K562 (cell line): ENCODE results near the gene DUS1L. TPM values are rescaled to one million over a fixed set of nuclear protein-coding genes. Genes with fewer than 3 reads are reported as not detected.

Source experiments
- ARHGAP35 ChIP-seq: fragments of 450-650 bp; IDR thresholded peaks from 2 replicates; pipeline ENCODE4 v1.6.1; 2018; ENCODE audit not compliant: partially characterized antibody
- ARID1B ChIP-seq: fragments of 450-650 bp; IDR thresholded peaks from 2 replicates; pipeline ENCODE4 v1.6.1; 2016; ENCODE audit warnings: antibody characterized with exemption, mild to moderate bottlenecking, inconsistent platforms
- CC2D1A ChIP-seq: fragments of 450-650 bp; IDR thresholded peaks from 2 replicates; pipeline ENCODE4 v1.6.1; 2017; ENCODE audit warnings: mild to moderate bottlenecking
- ELK3 ChIP-seq: fragments of 450-650 bp; formaldehyde crosslinking; IDR thresholded peaks from 2 replicates; pipeline ENCODE4 v1.4.0; 2020; ENCODE audit warnings: mild to moderate bottlenecking
- GTF2A2 ChIP-seq: IDR thresholded peaks from 2 replicates; pipeline ENCODE4 v1.6.1; 2016; ENCODE audit warnings: mild to moderate bottlenecking, missing genetic modification characterization, missing compliant biosample characterization
- HCFC1 ChIP-seq: IDR thresholded peaks from 2 replicates; pipeline ENCODE4 v1.6.1; 2012; ENCODE audit warnings: low read depth, low read length, improper control_type of control experiment
- HIVEP1 ChIP-seq: fragments of 250-450 bp; sonication (Bioruptor Pico); IDR thresholded peaks from 2 replicates; pipeline ENCODE4 v1.4.0; 2020; ENCODE audit warnings: mild to moderate bottlenecking
- KDM4B ChIP-seq, 2 experiments: fragments of 450-650 bp in 1 of 2; sonication (generic) in 1 of 2; IDR thresholded peaks; 2 replicates each; pipeline ENCODE4 v1.6.1; 2016 to 2017; ENCODE audit warnings: borderline replicate concordance in 2 of 2, antibody characterized with exemption in 1 of 2, low read depth in 1 of 2, mild to moderate bottlenecking in 1 of 2
- MEF2D ChIP-seq: conservative IDR thresholded peaks from 2 replicates; pipeline ENCODE4 v1.6.1; 2016; ENCODE audit warnings: low read depth, missing genetic modification characterization, missing compliant biosample characterization
- NFIX ChIP-seq: fragments of 250-450 bp; sonication (Bioruptor Pico); IDR thresholded peaks from 2 replicates; pipeline ENCODE4 v1.4.0; 2020; ENCODE audit warnings: low read depth, mild to moderate bottlenecking, moderate library complexity
- NRF1 ChIP-seq, 2 experiments: fragments of 450-650 bp; IDR thresholded peaks in 1 of 2; conservative IDR thresholded peaks in 1 of 2; 2 replicates each; pipeline ENCODE4 v1.6.1; 2014; ENCODE audit warnings: mild to moderate bottlenecking in 2 of 2
- RAD51 ChIP-seq: fragments of 450-650 bp; IDR thresholded peaks from 2 replicates; pipeline ENCODE4 v1.7.1; 2016; ENCODE audit warnings: low read depth, mild to moderate bottlenecking, borderline replicate concordance
- RUNX1 ChIP-seq: sonication (generic); IDR thresholded peaks from 2 replicates; pipeline ENCODE4 v1.6.1; 2016; ENCODE audit warnings: antibody characterized with exemption, low read depth
- SIN3B ChIP-seq: fragments of 450-650 bp; IDR thresholded peaks from 2 replicates; pipeline ENCODE4 v1.6.1; 2017; ENCODE audit warnings: low read depth, mild to moderate bottlenecking, moderate library complexity
- SMARCC2 ChIP-seq: fragments of 450-650 bp; IDR thresholded peaks from 2 replicates; pipeline ENCODE4 v1.6.1; 2017; ENCODE audit warnings: antibody characterized with exemption, moderate library complexity, mild to moderate bottlenecking, low read depth
- SOX6 ChIP-seq: fragments of 450-650 bp; IDR thresholded peaks from 2 replicates; pipeline ENCODE4 v1.6.1; 2014; ENCODE audit warnings: mild to moderate bottlenecking
- SP1 ChIP-seq: sonication (generic); formaldehyde crosslinking; IDR thresholded peaks from 2 replicates; pipeline ENCODE4 v1.8.1; 2022; ENCODE audit warnings: mild to moderate bottlenecking, missing genetic modification reagents
- TFAM ChIP-seq: fragments of 250-450 bp; sonication (Bioruptor Pico); conservative IDR thresholded peaks from 2 replicates; pipeline ENCODE4 v1.5.0; 2021; ENCODE audit warnings: mild to moderate bottlenecking, moderate library complexity
- ZNF165 ChIP-seq: fragments of 250-450 bp; sonication (Bioruptor Pico); IDR thresholded peaks from 2 replicates; pipeline ENCODE4 v1.4.0; 2020; ENCODE audit warnings: borderline replicate concordance
- ZNF408 ChIP-seq: fragments of 250-450 bp; sonication (Bioruptor Pico); IDR thresholded peaks from 2 replicates; pipeline ENCODE4 v1.4.0; 2020; ENCODE audit warnings: low read depth, mild to moderate bottlenecking, moderate library complexity
- ZNF436 ChIP-seq: fragments of 250-450, 450-650 bp; sonication (Bioruptor Pico); formaldehyde crosslinking; IDR thresholded peaks from 2 replicates; pipeline ENCODE4 v1.7.0; 2020; ENCODE audit warnings: mild to moderate bottlenecking
- ZNF561 ChIP-seq: fragments of 450-650 bp; formaldehyde crosslinking; conservative IDR thresholded peaks from 2 replicates; pipeline ENCODE4 v1.4.0; 2020; ENCODE audit warnings: mild to moderate bottlenecking, moderate library complexity
- ZNF57 ChIP-seq: fragments of 450-650 bp; formaldehyde crosslinking; IDR thresholded peaks from 2 replicates; pipeline ENCODE4 v1.4.0; 2020; ENCODE audit warnings: mild to moderate bottlenecking, moderate library complexity
- ZNF699 ChIP-seq: fragments of 250-450 bp; sonication (Bioruptor Pico); IDR thresholded peaks from 2 replicates; pipeline ENCODE4 v1.8.0; 2021; ENCODE audit warnings: mild to moderate bottlenecking, moderate library complexity; ENCODE audit not compliant: insufficient replicate concordance
- ZNF707 ChIP-seq: fragments of 250-450 bp; sonication (Bioruptor Pico); conservative IDR thresholded peaks from 2 replicates; pipeline ENCODE4 v1.8.0; 2022; ENCODE audit warnings: inconsistent platforms, mild to moderate bottlenecking, moderate library complexity
- polyA plus RNA-seq, 8 experiments: library from polyadenylated mRNA; depleted of rRNA in 4 of 8; stranded (reverse) in 5 of 8; unstranded in 3 of 8; fragments of >200 nt; fragmentation: Nextera tagmentation in 2 of 8; fragmentation: Illumina TruSeq in 1 of 8; extraction: Ambion mirVana in 2 of 8; extraction: Trizol in 1 of 8; gene quantifications; 2 replicates each; pipeline versions ENCODE4 v1.2.1 to v1.2.3, GENCODE V29; 2011 to 2014; ENCODE audit warnings: inconsistent platforms in 1 of 8, missing spikeins in 1 of 8
- total RNA-seq, 7 experiments: library from RNA; depleted of rRNA in 6 of 7; stranded (reverse); fragments of >200 nt in 6 of 7; fragmentation: Illumina TruSeq in 2 of 7; extraction: Trizol in 2 of 7; gene quantifications; 2 replicates each; pipeline versions ENCODE4 v1.2.1 to v1.2.3, GENCODE V29; 2011 to 2021; ENCODE audit warnings: low replicate concordance in 1 of 7
- TF ChIP-seq, protein P1 (sequence below): sonication (generic); formaldehyde crosslinking; IDR thresholded peaks from 2 replicates; pipeline ENCODE4 v1.8.0; 2022; ENCODE audit warnings: mild to moderate bottlenecking, missing genetic modification reagents

Gene DUS1L
- total and polyA plus RNA-seq, 9 of the 15 experiments (the other 6 are each of a cell fraction or from before 2014, with no cell fraction given) = 7.8 to 210 (median 83.9) TPM

DNA sequence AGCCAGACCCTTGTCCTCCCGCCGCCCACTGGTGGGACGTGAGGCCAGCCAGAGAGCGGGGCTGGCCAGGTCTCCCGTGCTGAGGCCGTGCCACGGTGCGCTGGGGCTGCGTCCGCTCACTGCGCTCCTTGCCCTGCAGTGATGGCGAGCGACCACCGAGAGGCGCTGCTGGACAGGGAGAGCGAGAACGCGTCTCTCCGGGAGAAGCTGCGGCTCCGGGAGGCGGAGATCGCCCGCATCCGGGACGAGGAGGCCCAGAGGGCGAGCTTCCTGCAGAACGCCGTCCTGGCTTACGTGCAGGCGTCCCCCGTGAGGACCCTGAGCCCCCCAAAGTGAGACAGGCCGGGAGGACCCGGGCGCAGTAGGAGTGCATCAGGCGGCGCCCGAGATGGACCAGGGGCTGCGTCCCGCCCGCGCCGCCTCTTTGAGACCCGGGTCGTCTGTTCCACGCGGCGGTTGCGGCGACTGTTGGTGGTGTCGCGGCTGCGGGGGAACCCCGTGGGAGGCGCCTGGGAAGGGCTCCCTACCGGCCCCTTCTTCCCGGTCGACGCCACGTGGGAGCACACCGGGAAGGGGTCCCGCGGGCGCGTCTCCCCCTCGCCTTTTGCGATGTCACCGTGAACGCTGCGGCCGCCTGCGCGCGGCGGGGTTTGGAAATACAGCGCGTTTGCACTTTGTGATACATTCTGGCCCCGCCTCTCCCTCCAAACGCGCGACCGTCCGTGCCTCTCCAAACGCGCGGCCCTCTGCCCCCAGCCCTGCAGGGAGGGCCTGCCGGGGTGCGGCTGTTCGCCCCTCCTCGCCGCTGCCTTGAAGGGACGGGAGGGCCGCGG, 34.9 kb downstream of the DUS1L start (continued):
- TF ChIP-seq TFAM (CRISPR knock-in tag) (no peak), ELK3 (CRISPR knock-in tag) (no peak), ZNF57 (no peak), ZNF436 (CRISPR knock-in tag) (no peak), ARID1B (peak; percentile 40; the same call in 1 of the 2 replicates), ZNF408 (CRISPR knock-in tag) (no peak), MEF2D (tag) (no peak), RAD51 (no peak), HCFC1 (no peak), NFIX (CRISPR knock-in tag) (no peak), HIVEP1 (CRISPR knock-in tag) (no peak), ZNF707 (no peak), ARHGAP35 (no peak), ZNF561 (CRISPR knock-in tag) (no peak), SMARCC2 (no peak; the same call in 1 of the 2 replicates), NRF1 (conservative IDR thresholded peaks at IDR 0.05 in 1 of 2, IDR thresholded peaks at IDR 0.05 in 1 of 2) (peak; percentile 81 to 82), ZNF699 (CRISPR knock-in tag) (no peak), SIN3B (peak; percentile 48; the same call in 1 of the 2 replicates), KDM4B (IDR thresholded peaks at IDR 0.05; ENCODE audit: borderline replicate concordance in 2 of 2, low read depth in 1 of 2) (no peak), ZNF165 (CRISPR knock-in tag) (no peak), GTF2A2 (no peak), SOX6 (0 out of 2 replicates have a peak, but pooled peaks have one; percentile 22), SP1 (CRISPR knock-in tag) (peak; percentile 83), CC2D1A (peak; percentile 83), RUNX1 (no peak)
- TF ChIP-seq, protein P1, sequence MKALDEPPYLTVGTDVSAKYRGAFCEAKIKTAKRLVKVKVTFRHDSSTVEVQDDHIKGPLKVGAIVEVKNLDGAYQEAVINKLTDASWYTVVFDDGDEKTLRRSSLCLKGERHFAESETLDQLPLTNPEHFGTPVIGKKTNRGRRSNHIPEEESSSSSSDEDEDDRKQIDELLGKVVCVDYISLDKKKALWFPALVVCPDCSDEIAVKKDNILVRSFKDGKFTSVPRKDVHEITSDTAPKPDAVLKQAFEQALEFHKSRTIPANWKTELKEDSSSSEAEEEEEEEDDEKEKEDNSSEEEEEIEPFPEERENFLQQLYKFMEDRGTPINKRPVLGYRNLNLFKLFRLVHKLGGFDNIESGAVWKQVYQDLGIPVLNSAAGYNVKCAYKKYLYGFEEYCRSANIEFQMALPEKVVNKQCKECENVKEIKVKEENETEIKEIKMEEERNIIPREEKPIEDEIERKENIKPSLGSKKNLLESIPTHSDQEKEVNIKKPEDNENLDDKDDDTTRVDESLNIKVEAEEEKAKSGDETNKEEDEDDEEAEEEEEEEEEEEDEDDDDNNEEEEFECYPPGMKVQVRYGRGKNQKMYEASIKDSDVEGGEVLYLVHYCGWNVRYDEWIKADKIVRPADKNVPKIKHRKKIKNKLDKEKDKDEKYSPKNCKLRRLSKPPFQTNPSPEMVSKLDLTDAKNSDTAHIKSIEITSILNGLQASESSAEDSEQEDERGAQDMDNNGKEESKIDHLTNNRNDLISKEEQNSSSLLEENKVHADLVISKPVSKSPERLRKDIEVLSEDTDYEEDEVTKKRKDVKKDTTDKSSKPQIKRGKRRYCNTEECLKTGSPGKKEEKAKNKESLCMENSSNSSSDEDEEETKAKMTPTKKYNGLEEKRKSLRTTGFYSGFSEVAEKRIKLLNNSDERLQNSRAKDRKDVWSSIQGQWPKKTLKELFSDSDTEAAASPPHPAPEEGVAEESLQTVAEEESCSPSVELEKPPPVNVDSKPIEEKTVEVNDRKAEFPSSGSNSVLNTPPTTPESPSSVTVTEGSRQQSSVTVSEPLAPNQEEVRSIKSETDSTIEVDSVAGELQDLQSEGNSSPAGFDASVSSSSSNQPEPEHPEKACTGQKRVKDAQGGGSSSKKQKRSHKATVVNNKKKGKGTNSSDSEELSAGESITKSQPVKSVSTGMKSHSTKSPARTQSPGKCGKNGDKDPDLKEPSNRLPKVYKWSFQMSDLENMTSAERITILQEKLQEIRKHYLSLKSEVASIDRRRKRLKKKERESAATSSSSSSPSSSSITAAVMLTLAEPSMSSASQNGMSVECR = peak; percentile 84
